ENCODE data around the gene COL27A1.

DNA sequence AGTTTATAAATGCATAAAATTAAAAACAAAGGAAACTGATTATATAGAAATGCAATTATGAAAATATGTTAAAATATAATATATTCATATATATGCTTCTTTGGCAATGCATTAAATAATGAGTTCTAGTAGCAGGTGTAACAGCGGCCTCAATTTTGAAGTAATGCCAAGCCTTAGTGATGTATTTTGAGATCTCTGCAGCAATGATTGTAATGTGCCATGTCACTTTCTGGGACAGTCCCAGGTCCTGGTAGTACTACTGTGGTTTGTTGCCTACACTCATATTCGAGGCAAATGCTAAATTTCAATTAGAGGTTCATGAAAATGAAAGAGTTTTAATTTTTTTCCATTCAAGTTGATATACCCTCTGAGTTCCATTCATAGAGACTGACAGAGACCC lies 91.7 kb downstream of the COL27A1 start:
- TF ChIP-seq, protein P1, sequence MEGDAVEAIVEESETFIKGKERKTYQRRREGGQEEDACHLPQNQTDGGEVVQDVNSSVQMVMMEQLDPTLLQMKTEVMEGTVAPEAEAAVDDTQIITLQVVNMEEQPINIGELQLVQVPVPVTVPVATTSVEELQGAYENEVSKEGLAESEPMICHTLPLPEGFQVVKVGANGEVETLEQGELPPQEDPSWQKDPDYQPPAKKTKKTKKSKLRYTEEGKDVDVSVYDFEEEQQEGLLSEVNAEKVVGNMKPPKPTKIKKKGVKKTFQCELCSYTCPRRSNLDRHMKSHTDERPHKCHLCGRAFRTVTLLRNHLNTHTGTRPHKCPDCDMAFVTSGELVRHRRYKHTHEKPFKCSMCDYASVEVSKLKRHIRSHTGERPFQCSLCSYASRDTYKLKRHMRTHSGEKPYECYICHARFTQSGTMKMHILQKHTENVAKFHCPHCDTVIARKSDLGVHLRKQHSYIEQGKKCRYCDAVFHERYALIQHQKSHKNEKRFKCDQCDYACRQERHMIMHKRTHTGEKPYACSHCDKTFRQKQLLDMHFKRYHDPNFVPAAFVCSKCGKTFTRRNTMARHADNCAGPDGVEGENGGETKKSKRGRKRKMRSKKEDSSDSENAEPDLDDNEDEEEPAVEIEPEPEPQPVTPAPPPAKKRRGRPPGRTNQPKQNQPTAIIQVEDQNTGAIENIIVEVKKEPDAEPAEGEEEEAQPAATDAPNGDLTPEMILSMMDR (conservative IDR thresholded peaks at IDR 0.05; ENCODE audit: low read length): no peak
- no peak for TF ChIP-seq EZH2phosphoT487 (IDR thresholded peaks at IDR 0.05; ENCODE audit: borderline replicate concordance, low read depth, low read length)
